ENCODE data around the gene NUBP1. TPM values are rescaled to one million over a fixed set of nuclear protein-coding genes. Genes with fewer than 3 reads are reported as not detected.
"Not testable (repeated sequence)": the region's sequence is repeated elsewhere in the genome, so short reads cannot be mapped to it uniquely, and the experiment has no call there.

NUBP1 gene
- polyA plus RNA-seq, 3 donors = 31.1 to 33.6 (median 33.5) TPM

DNA sequence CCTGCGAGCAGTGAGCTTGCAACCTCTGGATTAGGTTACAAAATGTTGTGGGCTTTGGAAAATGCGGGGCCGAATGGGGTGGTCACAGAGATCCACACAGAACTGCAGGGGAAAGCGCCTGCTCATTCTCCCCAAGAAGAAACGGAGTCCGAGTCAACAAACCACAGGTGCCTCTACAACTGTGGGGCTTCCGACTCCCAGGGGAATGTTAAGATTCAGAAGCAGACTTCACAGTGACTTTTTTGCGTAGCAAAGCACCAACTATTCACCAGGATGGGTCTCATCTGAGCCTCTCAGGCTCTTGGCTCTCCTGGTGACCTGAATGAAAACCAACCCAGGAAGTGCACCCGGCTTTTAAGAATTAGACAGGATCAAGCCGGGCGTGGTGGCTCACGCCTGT, 33.7 kb downstream of the NUBP1 start:
- no peak for DNase-seq (ENCODE audit: extremely low read depth in 1 of 11, low read depth in 9 of 11, low spot score in 4 of 11)

DNA sequence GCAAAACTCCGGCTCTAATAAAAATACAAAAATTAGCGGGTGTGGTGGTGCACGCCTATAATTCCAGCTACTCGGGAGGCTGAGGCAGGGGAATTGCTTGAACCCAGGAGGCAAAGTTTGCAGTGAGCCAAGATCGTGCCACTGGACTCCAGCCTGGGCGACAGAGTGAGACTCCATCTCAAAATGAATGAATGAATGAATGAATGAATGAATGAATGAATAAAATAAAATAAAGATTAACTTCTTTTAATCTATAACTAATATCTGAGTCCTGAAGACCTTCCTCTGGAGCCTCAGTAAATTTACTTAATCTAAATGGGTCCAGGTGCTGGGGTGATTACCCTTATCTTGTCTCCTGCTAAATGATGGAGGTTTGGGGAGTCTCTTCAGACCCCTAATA, 36.3 kb downstream of the NUBP1 start:
- DNase-seq (ENCODE audit: extremely low read depth in 1 of 11, low read depth in 9 of 11, low spot score in 4 of 11) = not testable (repeated sequence)

DNA sequence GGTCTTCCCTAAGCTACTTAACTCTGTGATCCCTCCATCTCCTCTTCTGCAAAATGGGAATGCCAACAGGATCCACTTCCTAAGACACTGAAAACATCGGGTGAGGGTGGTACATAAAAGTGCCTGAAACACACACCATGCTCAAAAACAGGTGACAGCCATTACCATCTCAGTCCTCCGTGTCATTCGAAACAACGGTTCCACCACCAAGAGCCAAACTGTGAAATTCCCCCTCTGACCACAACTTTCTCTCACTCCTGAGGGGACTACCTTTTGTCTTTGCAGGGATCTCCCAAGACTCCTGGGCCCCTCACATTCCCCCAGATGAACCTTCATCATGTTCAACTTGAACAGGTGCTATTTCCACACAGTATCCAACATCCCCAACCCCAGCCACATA, 37.0 kb downstream of the NUBP1 start:
- no peak for DNase-seq (ENCODE audit: extremely low read depth in 1 of 11, low read depth in 9 of 11, low spot score in 4 of 11)

DNA sequence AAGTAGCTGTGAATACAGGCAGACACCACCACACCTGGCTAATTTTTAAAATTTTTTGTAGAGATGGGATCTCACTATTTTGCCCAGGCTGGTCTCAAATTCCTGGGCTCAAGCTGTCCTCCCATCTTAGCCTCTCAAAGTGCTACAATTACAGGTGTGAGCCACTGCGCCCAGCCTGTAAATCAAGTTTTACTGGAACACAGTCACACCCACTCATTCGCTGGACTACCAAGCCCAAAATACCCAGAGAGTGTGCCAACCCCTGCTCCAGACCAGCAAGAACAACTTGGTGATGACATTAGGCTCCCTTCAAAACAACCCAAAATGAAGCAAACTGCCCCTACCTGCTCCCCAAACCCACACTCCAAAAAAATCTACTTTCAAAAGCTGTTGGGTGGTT, 39.0 kb downstream of the NUBP1 start:
- DNase-seq (ENCODE audit: extremely low read depth in 1 of 11, low read depth in 9 of 11, low spot score in 4 of 11) = no peak

DNA sequence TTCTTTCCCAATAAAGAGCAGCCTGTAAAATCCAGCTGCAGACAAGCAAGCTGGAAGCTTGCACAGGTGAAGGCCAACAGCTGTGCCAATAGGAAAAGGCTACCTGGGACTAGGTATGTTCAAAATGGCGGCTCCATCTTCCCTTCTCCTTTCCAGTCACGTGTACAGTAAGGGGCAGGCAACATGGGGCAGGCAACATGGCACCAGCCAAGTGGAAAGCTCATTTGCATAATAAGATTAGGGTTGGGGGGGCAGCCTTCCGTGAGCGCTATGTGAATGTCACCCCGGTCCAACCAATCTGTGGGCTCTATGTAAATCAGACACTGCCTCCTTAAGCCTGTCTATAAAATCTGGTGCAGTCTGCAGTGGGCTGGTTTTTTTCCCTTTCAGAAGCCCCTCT, 43.7 kb downstream of the NUBP1 start:
- no peak for DNase-seq (ENCODE audit: extremely low read depth in 1 of 11, low read depth in 9 of 11, low spot score in 4 of 11)

DNA sequence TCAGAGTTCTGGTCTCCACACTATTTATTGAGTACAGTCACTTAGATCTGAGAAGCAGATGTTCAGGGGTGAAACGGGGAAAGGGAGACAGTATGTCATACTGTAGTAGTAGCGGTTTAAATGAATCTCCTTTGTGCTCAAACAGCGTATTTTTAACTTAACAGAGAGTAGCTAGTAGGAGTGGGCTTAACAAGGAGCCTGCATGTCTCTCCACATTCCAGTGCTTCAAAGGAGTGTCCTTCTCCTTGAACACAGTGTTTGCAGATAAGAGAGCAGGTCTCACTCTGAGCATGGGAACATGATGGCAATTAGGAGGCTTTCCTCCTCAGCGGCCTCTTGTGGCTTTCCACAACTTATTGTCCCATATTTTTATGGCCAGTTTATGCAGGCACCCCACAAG, 45.0 kb downstream of the NUBP1 start:
- DNase-seq (ENCODE audit: extremely low read depth in 1 of 11, low read depth in 9 of 11, low spot score in 4 of 11) = not testable (repeated sequence)

DNA sequence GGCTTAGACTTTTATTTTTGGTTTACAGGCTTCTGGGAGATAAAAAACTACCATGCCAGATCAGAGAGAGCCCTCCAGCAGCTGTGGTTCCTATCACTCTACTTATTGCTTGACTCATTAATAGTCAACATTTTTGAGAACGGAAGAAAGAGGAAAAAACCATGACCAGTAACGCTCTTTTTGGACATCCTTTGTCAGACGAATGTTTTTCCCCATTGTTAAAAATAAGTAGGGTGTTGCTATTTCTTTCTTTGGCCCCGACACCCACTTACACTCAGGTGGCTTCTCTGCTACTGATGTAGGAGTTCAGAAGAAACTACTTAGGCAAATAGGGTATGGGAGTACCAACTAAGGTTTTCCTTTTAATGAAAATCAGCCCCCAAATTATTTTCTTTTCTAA, 47.4 kb downstream of the NUBP1 start:
- no peak for DNase-seq (ENCODE audit: extremely low read depth in 1 of 11, low read depth in 9 of 11, low spot score in 4 of 11)

DNA sequence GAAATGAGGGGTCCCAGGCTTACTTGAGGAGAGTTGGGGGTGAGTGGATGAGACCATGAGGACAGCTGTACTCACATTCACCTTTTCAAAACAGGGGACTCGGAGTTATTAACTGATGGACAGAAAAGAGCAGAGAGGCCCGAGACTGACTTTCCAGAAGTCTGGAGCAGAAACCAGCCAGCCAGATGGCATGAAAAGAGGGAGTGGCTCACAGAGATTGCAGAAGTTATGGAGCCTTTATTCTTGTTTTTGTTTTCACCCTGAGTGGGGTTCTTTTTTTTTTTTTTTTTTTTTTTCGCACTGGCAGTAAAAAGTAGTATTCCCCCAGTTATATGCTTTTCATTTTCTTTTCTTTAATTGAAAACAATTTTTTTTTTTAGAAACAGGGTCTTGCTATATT, 56.1 kb downstream of the NUBP1 start:
- no peak for DNase-seq (ENCODE audit: extremely low read depth in 1 of 11, low read depth in 9 of 11, low spot score in 4 of 11)

DNA sequence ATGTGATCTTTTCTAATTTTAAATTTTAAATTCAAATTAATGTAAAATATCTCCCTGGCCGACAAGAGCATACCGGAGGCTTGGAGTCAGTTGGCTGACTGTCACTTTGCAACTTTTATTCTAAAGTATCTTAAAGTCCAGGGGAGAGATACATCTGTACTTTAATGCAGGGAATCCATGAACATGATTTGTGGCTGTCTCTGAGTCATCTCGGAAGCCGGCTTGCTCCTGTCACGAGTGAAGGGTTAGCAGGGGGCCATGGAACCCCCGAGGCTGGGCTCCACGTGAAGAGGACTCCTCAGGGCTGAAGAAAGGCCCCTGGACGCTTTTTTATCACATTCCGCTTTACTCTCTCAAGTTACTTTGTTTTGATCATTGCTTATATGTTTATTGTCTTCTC, 61.7 kb downstream of the NUBP1 start:
- DNase-seq (ENCODE audit: extremely low read depth in 1 of 11, low read depth in 9 of 11, low spot score in 4 of 11) = no peak

DNA sequence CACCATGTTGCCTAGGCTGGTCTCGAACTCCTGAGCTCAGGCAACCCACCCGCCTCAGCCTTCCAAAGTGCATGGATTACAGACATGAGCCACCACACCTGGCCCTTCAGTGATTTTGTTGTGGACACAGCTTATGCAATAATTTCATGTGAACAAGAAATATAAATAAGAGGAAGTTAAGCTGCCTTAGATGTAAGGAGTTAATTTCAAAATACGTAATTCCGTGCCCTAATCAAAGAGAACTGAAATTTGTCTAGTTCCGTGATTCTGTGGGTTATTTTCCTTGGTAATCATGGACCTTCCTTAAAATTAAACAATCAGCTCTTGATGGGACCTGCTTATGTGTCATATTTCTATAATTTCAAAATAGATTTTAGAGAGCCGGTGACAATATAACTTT, 63.1 kb downstream of the NUBP1 start:
- no peak for DNase-seq (ENCODE audit: extremely low read depth in 1 of 11, low read depth in 9 of 11, low spot score in 4 of 11)

DNA sequence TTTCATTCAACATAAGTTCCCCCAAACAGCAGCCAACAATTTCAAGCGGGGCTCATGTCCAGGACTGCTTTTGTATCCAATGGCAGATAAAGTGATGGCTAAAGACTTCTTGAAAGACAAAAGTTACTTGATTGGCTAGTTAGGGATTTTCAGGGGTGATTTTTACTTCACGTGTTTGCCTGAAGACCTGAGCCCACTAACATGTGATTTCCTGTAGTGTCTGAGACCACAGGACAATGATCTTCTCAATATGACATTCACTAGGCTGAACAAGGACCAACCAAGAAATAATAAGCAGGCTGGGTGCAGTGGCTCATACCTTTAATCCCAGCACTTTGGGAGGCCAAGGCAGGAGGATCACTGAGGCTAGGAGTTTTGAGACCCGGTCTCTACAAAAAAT, 64.6 kb downstream of the NUBP1 start:
- DNase-seq (ENCODE audit: extremely low read depth in 1 of 11, low read depth in 9 of 11, low spot score in 4 of 11) = no peak

DNA sequence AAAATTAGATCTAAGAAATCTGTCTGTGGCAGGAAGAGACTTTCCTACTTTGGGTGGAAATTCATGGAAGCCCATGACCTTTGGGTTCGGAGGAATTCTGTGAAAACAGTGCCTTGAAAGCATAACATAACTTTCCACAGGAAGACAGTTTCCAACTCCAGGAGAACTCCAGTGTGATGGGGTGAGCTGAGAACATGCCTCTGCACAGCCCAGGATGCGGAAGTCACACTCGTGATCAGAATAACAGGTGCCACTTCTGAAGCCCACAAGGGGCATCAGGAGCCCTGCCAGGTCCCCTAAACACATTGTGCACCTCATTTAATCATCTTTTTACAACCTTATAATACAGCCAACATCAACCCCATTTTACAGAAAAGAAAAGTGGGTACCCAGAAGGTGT, 65.2 kb downstream of the NUBP1 start:
- no peak for DNase-seq (ENCODE audit: extremely low read depth in 1 of 11, low read depth in 9 of 11, low spot score in 4 of 11)

DNA sequence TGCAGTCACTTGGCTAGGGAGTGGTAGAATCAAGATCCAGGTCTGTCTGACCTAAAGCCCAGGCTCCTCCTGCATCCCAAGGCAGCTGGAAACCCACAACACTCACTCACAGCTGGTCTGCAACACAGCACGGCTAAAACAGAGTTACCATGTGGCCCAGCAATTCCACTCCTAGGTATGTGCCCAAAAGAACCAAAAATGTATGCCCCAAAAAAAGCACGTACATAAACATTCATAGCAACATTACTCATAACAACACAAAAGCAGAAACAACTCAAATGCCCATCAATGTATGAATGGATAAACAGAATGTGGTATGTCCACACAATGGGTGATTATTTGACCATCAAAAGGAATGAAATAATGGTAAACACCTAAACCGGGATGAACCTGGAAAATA, 66.1 kb downstream of the NUBP1 start:
- no peak for DNase-seq (ENCODE audit: extremely low read depth in 1 of 11, low read depth in 9 of 11, low spot score in 4 of 11)

DNA sequence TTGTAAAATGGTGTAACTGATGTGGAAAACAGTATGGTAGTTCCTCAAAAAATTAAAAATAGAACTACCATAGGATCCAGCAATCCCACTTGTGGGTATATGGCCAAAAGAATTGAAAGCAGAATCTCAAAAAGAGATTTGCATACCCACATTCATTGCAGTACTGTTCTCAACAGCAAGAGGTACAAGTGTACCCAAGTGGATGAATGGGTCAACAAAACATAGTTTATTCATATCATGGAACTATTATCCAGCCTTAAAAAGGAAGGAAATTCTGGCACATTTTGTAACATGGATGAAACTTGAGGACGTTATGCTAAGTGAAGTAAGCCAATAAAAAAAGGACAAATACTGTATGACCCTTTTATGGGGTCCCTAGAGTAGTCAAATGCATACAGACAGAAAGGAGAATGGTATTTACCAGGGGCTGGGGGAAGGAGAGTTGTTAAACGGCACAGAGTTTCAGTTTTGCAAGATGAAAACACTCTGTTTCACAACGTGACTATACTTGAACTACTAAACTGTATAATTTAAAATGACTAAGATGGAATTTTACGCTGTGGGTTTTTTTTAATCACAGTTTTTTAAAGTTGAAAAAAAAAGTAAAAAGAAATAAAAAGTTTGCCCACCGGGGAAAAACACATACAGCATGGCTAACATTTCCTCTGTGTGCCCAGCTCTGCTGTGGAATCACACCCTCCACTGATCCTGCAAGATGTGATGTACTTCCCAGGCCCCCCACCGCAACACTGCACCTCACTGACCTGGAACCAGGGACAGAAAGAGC, 68.9 kb downstream of the NUBP1 start:
- no peak for DNase-seq (ENCODE audit: extremely low read depth in 1 of 11, low read depth in 9 of 11, low spot score in 4 of 11)

DNA sequence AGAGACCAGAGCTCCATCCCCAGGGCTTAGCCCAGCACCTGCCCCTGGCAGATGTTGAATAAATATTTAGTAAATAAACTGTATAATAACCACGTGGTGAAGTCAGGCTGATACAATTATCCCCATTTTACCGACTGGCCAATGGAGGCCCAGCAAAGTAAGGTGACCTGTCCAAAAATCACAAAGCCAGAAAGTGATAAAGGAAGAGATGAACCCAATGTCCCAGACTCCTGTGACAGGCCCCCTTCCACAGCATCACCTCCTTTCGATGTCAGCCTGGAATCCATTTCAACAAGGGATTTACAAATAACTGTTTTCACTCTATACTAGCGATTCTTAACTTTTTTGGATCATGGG, 69.4 kb downstream of the NUBP1 start:
- no peak for DNase-seq (ENCODE audit: extremely low read depth in 1 of 11, low read depth in 9 of 11, low spot score in 4 of 11)

DNA sequence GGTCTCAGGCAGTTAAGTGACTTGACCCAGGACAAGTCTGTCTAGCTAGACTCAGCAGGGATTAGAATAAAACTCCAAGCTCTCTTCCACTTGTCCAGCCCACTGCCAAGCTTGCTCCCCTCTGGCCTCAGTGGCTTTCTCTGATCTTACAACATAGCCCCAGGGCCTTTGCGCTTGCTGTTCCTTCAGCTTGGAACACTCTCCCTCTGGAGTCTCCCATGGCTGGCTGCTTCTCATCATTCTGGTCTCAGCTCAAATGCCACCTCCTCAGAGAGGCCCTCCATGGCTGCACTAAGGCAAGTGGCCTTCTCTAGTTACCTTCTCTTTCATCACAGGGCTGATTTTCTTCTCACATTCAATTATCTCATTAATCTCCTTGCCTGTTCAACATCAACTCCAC, 73.9 kb downstream of the NUBP1 start:
- DNase-seq (ENCODE audit: extremely low read depth in 1 of 11, low read depth in 9 of 11, low spot score in 4 of 11) = no peak

DNA sequence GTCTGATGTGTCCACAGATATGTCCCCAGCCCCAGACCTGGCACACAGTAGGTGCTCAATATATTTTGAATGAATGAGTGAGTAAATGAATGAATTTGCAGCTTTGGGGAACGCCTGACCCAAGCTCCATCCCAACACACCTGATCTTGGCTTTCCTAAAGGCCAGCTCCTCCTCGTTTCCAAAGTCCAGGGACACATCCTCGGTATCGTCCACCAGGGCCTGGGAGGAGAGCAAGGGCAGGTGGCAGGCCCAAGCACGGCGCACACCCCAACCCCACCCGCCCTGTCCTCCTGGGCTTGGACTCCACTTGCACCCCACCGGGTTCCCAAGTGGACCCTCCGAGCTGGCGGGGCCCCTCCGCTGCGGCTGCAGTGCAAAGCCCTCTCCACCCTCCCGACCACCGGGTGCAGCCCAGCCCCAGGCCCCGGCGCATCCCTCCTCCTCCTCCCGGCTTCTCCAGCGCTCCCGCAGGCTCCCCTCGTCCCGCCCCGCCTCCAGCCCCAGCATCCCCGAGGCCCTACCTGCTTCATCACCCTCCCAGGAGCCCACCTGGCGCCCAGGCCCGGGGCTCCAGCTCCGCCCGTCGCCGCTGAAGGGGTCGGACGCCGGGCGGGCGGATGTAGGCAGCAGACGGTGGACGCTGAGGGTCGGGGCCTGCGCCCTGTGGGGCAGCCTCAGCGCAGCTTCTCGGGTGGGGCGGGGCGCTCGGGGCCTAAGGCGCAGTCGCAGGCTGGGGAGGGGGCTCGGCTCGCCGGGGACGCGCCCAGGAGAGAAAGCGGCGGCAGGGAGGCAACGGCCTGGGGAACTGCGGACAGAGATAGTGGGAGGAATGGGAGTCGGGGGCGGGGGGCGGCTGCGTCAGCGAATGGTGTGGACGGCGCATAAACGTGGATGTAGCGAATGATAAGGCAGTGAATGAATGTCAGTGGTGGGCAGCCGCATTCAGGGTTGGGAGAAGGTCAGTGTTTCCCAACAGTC, 74.6 kb downstream of the NUBP1 start, which contains the start of gene TVP23A:
Gene TVP23A, minus strand, starts transcription at position 832 of the 979 bp plus-strand sequence. Its CDS starts 301 bp downstream, at position 531.
- DNase-seq (ENCODE audit: extremely low read depth in 1 of 11, low read depth in 9 of 11, low spot score in 4 of 11) = peak in 3 of 11 donors; percentile 14 to 29 (median 26)
